WERI-Rb-1 (cell line): ENCODE data around the gene ZNF823.
"Not testable (repeated sequence)": the region's sequence is repeated elsewhere in the genome, so short reads cannot be mapped to it uniquely, and the experiment has no call there.

Experiments used
- DNase-seq: peaks from one replicate; pipeline ENCODE4 v3.0.0-alpha.2; 2020
- H3K27ac ChIP-seq: fragments of 250-450 bp; sonication (Bioruptor Pico); 2 replicates; pipeline ENCODE4 v1.5.1; 2020; ENCODE audit warnings: mild to moderate bottlenecking, moderate library complexity
- H3K27me3 ChIP-seq: fragments of 250-450 bp; sonication (Bioruptor Pico); 2 replicates; pipeline ENCODE4 v1.5.1; 2021; ENCODE audit warnings: mild to moderate bottlenecking, low read depth, moderate library complexity; ENCODE audit not compliant: insufficient read depth, severe bottlenecking
- H3K36me3 ChIP-seq: fragments of 250-450 bp; sonication (Bioruptor Pico); 2 replicates; pipeline ENCODE4 v1.5.1; 2020; ENCODE audit warnings: mild to moderate bottlenecking, moderate library complexity
- H3K4me3 ChIP-seq: 2 replicates; pipeline ENCODE4 v1.5.1; 2011; ENCODE audit warnings: low read depth, mild to moderate bottlenecking, control low read depth, low read length
- H3K9me3 ChIP-seq: fragments of 250-450 bp; sonication (Bioruptor Pico); 2 replicates; pipeline ENCODE4 v1.5.1; 2021; ENCODE audit warnings: mild to moderate bottlenecking, moderate library complexity; ENCODE audit not compliant: severe bottlenecking
- CTCF ChIP-seq: IDR thresholded peaks from 2 replicates; pipeline ENCODE4 v1.5.1; 2011; ENCODE audit warnings: low read depth, mild to moderate bottlenecking, control low read depth, inconsistent platforms, low read length

Gene ZNF823

GRCh38 chr19:11680689-11681302 lies 58.0 kb downstream of the ZNF823 start:
- Histone ChIP-seq H3K9me3 (peaks cover 20% of the 10 kb centered on the region), H3K4me3 (no peak overlapping the region), H3K36me3 (peaks cover 39% of the 10 kb centered on the region), H3K27ac (no peak overlapping the region), H3K27me3 (no peaks in the 10 kb centered on the region)
- TF ChIP-seq CTCF: no peak
- DNase-seq: no peak

GRCh38 chr19:11678504-11678903 lies 60.2 kb downstream of the ZNF823 start:
- Histone ChIP-seq H3K27ac (no peak overlapping the region), H3K9me3 (peaks cover 7% of the 10 kb centered on the region), H3K4me3 (no peak overlapping the region), H3K27me3 (no peaks in the 10 kb centered on the region), H3K36me3 (peaks cover 26% of the 10 kb centered on the region)
- DNase-seq: no peak
- TF ChIP-seq CTCF: no peak

- not testable (repeated sequence) for H3K4me3 ChIP-seq, H3K9me3 ChIP-seq, H3K27ac ChIP-seq, H3K27me3 ChIP-seq, DNase-seq
- peaks cover 23% of the 10 kb centered on the region for H3K36me3 ChIP-seq
Observed at GRCh38 chr19:11676661-11677600, 61.8 kb downstream of the ZNF823 start.

GRCh38 chr19:11675569-11675968 lies 63.2 kb downstream of the ZNF823 start:
- DNase-seq: no peak
- H3K27ac ChIP-seq: no peak overlapping the region
- peaks cover 12% of the 10 kb centered on the region for H3K36me3 ChIP-seq
- H3K27me3 ChIP-seq: no peaks in the 10 kb centered on the region
- H3K9me3 ChIP-seq: no peaks in the 10 kb centered on the region
- TF ChIP-seq CTCF: no peak
- H3K4me3 ChIP-seq: no peak overlapping the region

- no peak for DNase-seq
- no peak for TF ChIP-seq CTCF
- H3K4me3 ChIP-seq: no peak overlapping the region
- H3K9me3 ChIP-seq: no peaks in the 10 kb centered on the region
- no peaks in the 10 kb centered on the region for H3K27me3 ChIP-seq
- peaks cover 10% of the 10 kb centered on the region for H3K36me3 ChIP-seq
- H3K27ac ChIP-seq: no peak overlapping the region
Observed at GRCh38 chr19:11674067-11674492, 64.7 kb downstream of the ZNF823 start.

GRCh38 chr19:11673608-11674041 lies 65.1 kb downstream of the ZNF823 start:
- Histone ChIP-seq H3K27ac (no peak overlapping the region), H3K27me3 (no peaks in the 10 kb centered on the region), H3K9me3 (no peaks in the 10 kb centered on the region), H3K4me3 (no peak overlapping the region), H3K36me3 (peaks cover 10% of the 10 kb centered on the region)
- DNase-seq: peak; percentile 69
- peak; percentile 82 for TF ChIP-seq CTCF
